ENCODE data around the gene CIZ1. TPM values are rescaled to one million over a fixed set of nuclear protein-coding genes. Genes with fewer than 3 reads are reported as not detected.

Gene CIZ1
- total RNA-seq, 2 donors from 2014 or later = 55.2 to 94.0 TPM

GRCh38 chr9:128153060-128153946 lies 38.1 kb downstream of the CIZ1 start:
- no peak for TF ChIP-seq CTCF (IDR thresholded peaks at IDR 0.05)
- no peak for TF ChIP-seq POLR2AphosphoS5 (IDR thresholded peaks at IDR 0.05)
- TF ChIP-seq POLR2A (IDR thresholded peaks at IDR 0.05) = no peak
- WGBS = 82% methylated on average over 26 of the region's 26 CpGs
- no peaks in the 10 kb centered on the region for H3K9me3 ChIP-seq
- no peak for DNase-seq (ENCODE audit: low spot score)
- peaks cover 4% of the 10 kb centered on the region for H3K4me1 ChIP-seq (replicated peaks)
- no peaks in the 10 kb centered on the region for H3K36me3 ChIP-seq
- H3K27me3 ChIP-seq (replicated peaks; ENCODE audit: insufficient read depth) = no peaks in the 10 kb centered on the region
- intact Hi-C loops (cut with DNase I) = no loop called here
- no peak overlapping the region for H3K27ac ChIP-seq
- no peak overlapping the region for H3K4me3 ChIP-seq

- no peak for TF ChIP-seq POLR2AphosphoS5 (IDR thresholded peaks at IDR 0.05)
- no peak for TF ChIP-seq CTCF (IDR thresholded peaks at IDR 0.05)
- no peak for TF ChIP-seq POLR2A (IDR thresholded peaks at IDR 0.05)
- H3K27ac ChIP-seq = no peak overlapping the region
- intact Hi-C loops (cut with DNase I) = no loop called here
- no peaks in the 10 kb centered on the region for H3K27me3 ChIP-seq (replicated peaks; ENCODE audit: insufficient read depth)
- H3K36me3 ChIP-seq = no peaks in the 10 kb centered on the region
- 93% methylated on average over 13 of the region's 13 CpGs for WGBS
- H3K4me1 ChIP-seq (replicated peaks) = peaks cover 5% of the 10 kb centered on the region
- H3K4me3 ChIP-seq = no peak overlapping the region
- no peak for DNase-seq (ENCODE audit: low spot score)
- no peaks in the 10 kb centered on the region for H3K9me3 ChIP-seq
These were observed 39.0 kb downstream of the CIZ1 start for GRCh38 chr9:128152133-128153059.

GRCh38 chr9:128151309-128152132 lies 39.9 kb downstream of the CIZ1 start:
- WGBS = 87% methylated on average over 18 of the region's 18 CpGs
- Histone ChIP-seq H3K9me3 (no peaks in the 10 kb centered on the region), H3K4me1 (replicated peaks) (peaks cover 5% of the 10 kb centered on the region), H3K27ac (no peak overlapping the region), H3K27me3 (replicated peaks; ENCODE audit: insufficient read depth) (no peaks in the 10 kb centered on the region), H3K36me3 (no peaks in the 10 kb centered on the region), H3K4me3 (no peak overlapping the region)
- DNase-seq (ENCODE audit: low spot score) = no peak
- intact Hi-C loops (cut with DNase I) = no loop called here
- TF ChIP-seq CTCF (IDR thresholded peaks at IDR 0.05) (no peak), POLR2A (IDR thresholded peaks at IDR 0.05) (no peak), POLR2AphosphoS5 (IDR thresholded peaks at IDR 0.05) (no peak)

- H3K27ac ChIP-seq = no peak overlapping the region
- H3K4me3 ChIP-seq = no peak overlapping the region
- H3K9me3 ChIP-seq = no peaks in the 10 kb centered on the region
- intact Hi-C loops (cut with DNase I) = no loop called here
- TF ChIP-seq CTCF (IDR thresholded peaks at IDR 0.05) (peak in 1 of 4 experiments; percentile 37), POLR2A (IDR thresholded peaks at IDR 0.05) (no peak), POLR2AphosphoS5 (IDR thresholded peaks at IDR 0.05) (no peak)
- WGBS = 69% methylated on average over 19 of the region's 19 CpGs
- no peaks in the 10 kb centered on the region for H3K36me3 ChIP-seq
- H3K27me3 ChIP-seq (replicated peaks; ENCODE audit: insufficient read depth) = no peaks in the 10 kb centered on the region
- H3K4me1 ChIP-seq (replicated peaks) = peaks cover 5% of the 10 kb centered on the region
- DNase-seq (ENCODE audit: low spot score) = no peak
These were observed 40.6 kb downstream of the CIZ1 start for GRCh38 chr9:128150594-128151308.
